HG02885 (cell line): ENCODE results near the gene AHCYL2.
"Not testable (repeated sequence)": the region's sequence is repeated elsewhere in the genome, so short reads cannot be mapped to it uniquely, and the experiment has no call there.

Source experiments
- ATAC-seq: cut with Tn5 transposase; IDR thresholded peaks from one replicate; pipeline ENCODE4 v1.9.1; 2021; ENCODE audit warnings: mild to moderate bottlenecking; ENCODE audit not compliant: unreplicated experiment, poor library complexity

Gene AHCYL2

DNA sequence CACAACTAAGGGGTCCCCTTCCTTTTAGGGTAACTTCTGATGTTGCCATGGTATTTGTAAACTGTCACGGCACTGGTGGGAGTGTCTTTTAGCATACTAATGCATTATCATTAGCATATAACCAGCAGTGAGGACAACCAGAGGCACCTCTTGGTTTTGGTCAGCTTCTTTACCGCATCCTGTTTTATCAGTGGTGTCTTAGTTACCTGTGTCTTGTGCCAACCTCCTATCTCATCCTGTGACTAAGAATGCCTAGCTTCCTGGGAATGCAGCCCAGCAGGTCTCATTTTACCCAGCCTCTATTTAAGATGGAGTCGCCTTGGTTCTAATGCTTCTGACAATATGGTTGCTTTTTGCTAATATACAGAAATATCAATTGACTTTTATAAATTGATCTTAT is 54.9 kb downstream of the AHCYL2 start:
- ATAC-seq: no peak

DNA sequence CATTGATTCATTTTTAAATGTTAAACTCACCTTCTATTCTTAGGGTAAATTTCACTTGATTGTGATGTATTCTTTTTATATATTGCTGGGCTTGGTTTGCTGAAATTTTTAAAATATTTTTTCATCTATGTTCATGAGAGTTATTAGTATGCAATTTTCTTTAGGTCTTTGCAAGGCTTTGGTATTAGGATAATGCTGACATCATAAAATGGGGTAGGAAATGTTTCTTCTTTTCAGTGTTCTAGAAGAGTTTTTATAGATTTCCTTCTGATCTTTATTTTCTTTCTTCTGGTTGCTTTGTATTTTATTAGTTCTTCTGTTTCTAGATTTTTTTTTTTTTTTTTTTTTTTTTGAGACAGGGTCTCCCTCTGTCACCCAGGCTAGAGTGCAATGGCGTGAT is 56.3 kb downstream of the AHCYL2 start:
- no peak for ATAC-seq

DNA sequence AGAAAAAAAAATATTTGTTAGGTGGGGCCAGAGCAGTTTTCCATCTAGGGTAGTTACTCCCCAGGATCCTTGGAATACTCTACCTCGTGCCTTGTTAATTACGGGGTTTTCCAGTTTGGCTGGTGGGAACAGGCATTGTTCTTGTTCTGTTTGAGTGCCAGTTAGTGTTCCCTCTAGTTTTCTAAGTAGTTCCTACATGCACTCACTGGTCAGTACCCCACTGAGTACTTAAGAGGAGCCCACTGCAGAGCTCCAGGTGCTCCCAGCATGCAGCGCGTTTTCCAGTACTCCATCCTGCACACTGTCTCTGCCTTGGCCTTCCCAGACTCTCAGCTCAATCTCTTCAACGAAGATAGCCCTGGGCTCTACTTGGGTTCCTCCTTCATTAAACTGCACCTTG is 58.0 kb downstream of the AHCYL2 start:
- no peak for ATAC-seq

DNA sequence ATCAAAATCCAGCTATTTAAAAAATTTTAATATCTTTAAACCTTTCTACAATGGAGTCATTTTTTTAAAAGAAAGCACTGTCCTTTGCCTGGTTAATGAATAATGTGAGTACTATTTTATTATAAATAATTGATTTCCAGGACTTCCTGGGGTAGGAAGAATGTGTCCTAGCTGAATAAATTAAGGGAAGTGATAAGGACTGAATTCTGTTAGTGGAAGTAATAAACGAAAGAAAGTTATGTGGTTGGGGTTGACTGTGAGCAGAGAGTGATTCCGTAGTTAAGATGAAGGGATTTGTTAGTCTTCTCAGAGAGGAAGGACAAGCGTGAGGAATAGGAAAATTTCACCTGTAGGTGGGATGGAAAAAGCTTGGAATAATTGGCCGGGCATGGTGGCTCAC is 59.1 kb downstream of the AHCYL2 start:
- ATAC-seq: no peak

DNA sequence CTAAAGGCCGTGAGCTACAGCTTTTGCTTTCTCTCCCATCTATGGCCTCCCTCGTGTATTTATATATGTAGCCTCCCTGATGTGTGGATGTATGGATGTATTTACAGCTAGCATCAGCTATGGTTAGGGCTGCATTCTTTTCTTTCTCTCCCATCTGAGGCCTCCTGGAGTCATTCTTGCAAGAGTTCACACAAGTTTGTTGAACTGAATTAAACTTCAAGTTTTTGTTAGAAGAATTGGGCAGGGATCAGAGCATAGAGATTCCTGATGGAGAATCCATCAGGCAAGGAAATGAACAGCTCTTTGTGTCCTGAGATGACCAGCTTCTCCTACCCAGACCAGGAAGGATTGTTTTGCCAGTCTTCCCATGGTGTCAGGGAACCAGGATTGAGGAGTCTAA is 60.3 kb downstream of the AHCYL2 start:
- ATAC-seq: no peak

DNA sequence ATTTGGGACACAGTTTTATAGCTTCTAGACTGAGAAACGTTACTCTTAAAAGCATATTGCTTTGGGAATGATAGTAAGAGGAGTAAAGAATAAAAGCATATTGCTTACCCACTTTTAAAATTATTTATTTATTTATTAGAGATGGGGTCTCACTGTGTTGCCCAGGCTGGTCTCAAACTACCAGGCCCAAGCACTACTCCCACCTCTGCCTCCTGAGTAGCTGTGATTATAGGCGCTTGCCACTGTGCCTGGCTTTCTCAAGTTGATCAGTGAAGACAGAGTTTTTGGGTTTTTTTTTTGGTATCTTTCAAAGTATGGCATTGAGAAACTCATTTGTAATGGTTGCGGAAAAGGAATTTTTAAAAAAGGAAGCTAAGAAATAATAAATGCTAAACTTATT is 68.0 kb downstream of the AHCYL2 start:
- no peak for ATAC-seq

DNA sequence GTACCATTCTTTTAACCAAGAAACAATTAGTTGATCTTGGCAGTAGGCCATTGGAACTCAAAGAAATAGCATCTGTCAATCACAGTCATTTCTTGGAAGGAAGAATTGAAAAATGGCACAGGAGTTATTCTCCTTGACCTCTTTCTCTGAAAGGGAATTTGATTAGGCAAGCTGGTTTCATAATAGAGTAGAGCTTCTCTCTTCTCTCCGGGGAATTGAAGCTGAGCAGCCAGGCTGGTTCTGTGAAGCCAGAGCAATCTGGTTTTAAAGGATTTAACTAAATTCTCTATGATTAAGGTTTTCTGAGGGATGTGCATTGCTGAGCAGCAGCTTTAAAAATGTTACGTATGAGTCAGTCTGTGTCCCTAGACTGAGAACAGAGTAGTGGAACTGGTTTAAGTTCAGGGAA is 70.2 kb downstream of the AHCYL2 start:
- no peak for ATAC-seq

DNA sequence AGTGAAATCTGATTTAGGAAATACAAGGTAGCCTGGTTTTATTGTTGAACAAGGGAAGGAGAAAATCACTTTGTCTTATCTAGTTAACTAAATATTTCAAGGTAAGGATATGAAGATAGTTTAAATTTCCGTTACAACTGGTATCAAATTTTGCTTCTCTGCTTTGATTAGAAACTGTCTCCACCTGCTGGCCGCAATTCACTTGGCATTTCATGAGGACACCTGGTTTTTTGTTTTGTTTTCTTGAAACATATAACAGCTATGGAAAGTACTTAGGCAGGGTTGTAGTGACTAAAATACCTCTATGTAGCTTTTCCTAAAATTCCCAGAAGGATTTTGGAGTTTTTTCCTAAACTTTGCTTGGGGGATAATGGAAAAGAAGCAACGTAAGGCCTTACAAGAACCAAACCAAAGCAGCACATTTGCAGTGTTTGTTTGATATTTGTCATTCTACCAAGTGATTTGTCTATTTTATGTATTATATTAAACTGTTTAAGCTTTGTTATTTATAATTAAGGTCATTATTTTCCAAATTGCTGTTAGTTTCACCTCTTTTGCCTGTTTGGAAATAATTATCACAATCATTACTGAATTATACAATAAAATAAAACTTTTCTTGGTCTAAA is 73.6 kb downstream of the AHCYL2 start:
- ATAC-seq: no peak

DNA sequence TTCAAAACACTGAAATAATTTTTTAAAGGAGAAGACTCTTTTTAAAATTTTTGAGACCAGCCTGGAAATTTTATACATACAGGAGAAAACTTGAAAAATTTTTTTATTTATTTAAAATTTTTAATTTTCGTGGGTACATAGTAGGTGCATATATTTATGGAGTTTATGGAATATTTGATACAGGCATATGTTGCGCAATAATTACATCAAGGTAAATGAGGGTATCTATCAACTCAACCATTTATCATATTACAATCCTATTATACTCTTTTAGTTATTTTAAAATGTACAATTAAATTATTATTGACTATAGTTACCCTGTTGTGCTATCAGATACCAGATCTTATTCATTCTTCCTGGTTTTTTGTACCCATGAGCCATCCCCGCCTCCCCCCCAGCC is 75.1 kb downstream of the AHCYL2 start:
- ATAC-seq: no peak

DNA sequence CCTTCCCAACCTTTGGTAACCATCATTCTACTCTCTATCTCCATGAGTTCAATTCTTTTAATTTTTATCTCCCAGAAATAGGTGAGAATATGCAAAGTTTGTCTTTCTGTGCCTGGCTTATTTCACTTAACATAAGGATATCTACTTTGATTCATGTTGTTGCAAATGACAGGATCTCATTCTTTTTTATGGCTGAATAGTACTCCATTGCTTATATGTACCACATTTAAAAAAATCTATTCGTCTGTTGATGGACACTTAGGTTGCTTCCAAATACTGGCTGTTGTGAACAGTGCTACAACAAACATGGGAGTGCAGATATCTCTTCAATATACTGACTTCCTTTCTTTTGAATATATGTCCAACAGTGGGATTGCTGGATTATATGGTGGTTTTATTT is 75.5 kb downstream of the AHCYL2 start:
- not testable (repeated sequence) for ATAC-seq

DNA sequence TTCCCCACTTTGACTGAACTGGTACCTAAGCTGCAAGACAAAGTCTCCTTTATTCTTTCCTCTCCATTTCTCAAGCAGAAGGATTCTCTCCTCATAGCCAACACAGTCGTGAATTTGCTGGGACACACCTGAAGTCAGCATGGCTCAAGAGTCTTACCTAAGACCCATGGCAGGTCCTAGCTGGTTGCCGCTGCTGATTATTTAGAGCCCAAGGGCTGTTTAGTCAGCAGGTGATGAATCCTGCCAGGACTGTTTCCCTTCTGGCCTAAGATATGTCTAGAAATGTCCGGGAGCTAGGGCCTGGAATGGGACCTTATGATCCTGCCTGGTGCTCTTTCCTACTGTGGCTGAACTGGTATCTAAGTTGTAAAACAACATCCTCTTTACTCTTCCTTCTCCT is 82.8 kb downstream of the AHCYL2 start:
- ATAC-seq: no peak

DNA sequence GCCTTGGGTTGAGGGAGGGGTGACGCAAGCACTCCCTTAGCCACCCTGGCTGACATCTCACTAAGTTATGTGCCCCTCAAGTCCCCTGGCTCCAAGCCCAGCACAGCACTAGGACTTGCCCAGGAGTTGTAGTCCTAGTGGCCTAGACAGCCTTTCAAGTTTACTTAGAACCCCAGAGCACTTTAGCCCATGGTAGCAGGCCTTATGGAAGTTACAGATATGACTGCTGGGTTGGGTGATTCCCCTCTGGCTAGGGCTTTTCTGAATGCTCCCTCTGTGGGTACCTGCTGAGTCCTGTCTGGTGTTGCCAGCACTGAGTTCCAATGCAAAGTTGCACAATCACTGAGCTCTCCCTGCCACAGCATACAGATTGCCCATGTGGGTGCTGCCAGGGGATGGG is 83.2 kb downstream of the AHCYL2 start:
- no peak for ATAC-seq

DNA sequence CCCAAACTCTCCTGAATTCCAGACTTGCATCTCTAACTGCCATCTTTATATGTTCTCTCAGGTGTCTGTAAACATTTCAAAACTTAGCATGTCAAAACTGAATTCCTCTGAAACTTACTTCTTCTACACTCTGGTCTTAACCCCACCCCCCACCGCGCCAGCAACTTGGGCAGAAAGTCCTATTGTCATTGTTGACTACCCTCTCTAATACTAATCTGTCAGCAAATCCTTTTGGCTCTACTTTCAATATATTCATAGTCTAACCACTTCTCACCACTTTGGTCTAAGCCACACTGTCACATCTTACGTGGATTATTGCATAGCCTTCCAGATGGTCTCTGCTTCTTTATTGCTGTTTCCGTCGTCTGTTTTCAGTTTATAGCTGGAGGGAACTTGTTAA is 86.6 kb downstream of the AHCYL2 start:
- no peak for ATAC-seq

DNA sequence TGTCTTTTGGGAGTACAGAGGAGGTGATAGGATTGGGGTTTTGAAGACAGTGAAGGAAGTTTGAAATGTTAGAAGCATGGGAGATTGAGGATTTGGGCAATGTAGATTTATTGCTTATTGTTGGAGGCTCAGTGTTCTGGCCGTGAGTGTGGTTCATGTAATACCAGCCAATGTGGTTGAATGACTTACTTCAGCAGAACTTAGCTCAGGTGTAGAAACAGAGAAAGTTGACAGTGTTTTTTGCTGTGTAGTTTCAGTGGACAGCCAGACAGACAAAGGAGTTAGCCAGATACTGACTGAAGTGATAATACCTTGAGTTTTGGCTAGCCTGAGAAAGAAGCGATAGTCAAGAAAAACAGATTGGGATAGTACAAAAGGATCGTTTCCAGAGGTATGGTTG is 88.5 kb downstream of the AHCYL2 start:
- no peak for ATAC-seq

DNA sequence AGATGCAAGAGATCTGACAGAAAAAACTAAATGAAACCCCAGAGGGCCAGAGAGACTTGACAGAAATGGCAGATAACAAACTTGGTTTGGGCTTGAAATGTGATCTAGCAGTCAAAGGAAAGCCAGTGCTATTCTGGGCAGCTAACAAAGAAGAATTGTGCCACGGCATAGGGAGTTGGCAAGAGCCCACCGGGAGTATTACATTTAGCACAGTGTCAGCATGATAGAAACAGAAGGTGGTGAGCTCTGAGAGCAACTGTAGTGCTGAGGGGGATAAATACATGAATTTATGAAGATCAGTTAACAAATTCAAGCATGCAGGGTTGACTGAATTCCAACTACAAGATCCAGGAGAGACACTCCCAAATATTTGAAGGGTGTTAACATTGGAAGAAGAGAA is 91.1 kb downstream of the AHCYL2 start:
- ATAC-seq: no peak

DNA sequence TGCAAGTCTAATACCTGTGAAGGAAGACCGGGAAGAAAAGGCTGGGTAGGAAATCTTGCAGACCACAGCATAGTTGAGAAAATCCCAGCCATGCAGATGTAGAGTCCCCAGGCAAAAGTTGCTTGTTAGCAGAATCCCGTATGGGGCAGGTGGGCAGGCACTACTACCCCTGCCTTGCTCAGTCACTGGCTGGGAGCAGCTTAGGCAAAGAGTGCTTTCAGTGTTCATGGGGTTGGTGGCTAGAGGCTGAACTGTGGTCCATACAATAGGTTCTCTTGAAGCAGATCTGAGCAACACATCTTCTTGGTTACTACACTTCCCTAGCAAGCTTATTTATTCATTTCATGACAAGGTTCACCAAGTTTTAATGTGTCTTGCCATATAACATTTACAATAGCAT is 92.6 kb downstream of the AHCYL2 start:
- ATAC-seq: no peak

DNA sequence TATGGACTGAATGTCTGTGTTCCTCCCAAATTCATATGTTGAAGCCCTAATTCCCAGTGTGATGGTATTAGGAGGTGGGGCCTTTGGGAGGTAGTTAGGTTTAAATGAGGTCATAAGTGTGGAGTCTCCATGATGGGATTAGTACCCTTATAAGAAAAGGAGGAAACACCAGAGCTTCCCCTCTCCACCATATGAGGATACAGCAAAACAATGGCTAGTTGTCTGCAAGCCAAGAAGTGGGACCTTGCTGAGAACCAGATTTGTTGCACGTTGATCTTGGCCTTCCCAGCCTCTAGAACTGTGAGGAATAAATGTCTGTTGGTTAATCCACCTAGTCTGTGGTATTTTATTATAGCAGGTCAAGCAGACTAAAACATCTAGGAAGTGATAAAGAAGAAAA is 102.2 kb downstream of the AHCYL2 start:
- no peak for ATAC-seq

DNA sequence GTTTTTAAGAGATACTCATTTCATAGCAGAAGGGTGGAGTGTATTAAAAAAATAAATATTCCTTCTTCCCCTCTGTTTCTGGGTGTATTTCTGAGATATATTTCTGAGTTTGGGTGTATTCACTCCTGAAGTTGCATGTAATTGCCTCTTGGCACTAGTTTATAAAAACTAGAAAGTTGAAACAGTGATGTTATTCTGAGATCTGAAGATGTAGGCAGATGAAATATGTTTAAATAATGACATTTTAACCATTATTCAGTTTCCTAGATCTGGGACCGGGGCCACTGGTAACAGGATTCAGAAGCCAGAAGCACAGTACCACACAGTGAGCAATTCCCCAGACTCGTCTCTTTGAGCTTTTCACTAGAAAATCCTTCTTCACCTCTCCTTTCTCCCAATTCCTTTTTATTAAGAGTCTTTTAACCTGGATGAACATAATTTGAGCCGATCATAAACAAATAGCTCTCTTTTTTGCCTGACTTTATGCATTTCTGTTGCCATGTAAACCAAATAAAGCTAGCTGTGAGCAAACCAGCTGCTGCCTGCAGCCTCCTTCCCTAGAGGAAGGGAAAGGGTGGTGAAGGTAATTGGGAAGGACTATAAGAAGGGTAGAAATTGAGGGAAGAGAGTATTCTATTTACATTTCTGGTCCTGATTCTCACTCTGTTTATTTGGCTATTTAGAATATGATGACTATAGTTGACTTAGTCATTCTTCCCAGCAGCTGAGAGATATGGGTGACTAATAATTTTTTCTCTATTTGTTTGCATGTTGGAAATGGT is 107.6 kb downstream of the AHCYL2 start:
- ATAC-seq: no peak

DNA sequence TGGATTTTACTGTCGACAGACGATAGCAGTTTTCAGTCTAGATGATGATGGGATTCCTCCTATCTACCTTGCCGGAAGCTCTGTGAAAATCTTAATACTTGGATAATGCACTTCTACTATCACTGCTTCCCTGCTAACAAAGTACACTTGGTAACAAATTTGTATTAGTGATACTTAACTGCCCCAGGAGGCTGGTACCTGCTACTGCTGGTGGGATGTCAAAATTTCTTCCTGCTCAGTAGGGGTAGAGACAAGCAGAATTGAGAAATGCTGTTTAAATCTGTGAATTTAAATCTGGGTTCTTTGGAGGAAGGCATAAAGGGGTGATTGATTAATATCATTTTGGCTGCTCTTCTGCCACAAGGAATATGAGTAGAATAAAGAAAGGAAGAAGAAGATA is 109.6 kb downstream of the AHCYL2 start:
- no peak for ATAC-seq

DNA sequence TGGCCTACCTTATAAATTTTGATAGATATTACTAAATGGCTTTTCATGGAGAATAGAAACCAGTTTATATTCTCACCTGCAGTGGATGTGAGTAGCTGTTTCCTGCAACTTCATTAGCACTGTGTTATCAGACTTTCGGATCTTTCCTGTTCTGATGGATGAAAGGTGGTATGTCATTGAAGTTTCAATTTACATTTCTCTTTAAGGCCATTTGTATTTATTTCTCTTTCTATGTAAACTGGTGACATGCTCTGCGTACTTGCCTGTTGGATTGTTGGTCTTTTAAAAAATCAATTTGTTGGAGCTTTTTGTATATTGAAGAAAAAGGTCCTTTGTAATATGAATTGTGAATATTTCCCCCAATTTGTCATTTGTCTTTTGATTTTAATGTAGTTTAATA is 113.6 kb downstream of the AHCYL2 start:
- ATAC-seq: no peak

DNA sequence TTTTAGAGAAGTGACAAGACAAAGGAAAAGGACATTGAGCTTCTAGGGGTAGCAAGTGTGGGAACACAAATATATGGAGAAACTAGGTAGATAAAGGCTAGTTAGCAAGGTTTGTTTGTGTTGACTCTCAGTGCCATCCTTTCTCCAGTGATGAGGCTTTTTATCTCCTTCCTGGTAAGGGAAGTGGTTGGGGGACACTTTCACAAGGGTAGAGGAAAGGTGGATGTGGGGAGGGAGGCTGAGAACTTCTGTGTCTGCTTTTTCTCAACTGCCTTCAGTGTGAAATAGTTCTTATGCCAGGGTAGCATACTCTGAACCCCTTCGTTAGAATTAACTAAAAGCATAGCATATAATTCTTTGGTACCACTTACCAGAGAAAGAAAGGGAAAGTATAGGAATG is 116.4 kb downstream of the AHCYL2 start:
- ATAC-seq: no peak
